Muscle layer of duodenum (tissue), 2 donors: ENCODE results near the gene RBFOX1.

Source experiments
- H3K27ac ChIP-seq: one replicate; pipeline ENCODE4 v1.7.0; 2013; ENCODE audit warnings: mild to moderate bottlenecking, low read length
- H3K27me3 ChIP-seq: one replicate; pipeline ENCODE4 v1.7.0; 2013; ENCODE audit warnings: low read depth, mild to moderate bottlenecking, control low read depth, low read length
- H3K36me3 ChIP-seq, 2 donors: one replicate each; pipeline ENCODE4 v1.7.0; 2013; ENCODE audit warnings: low read length in 2 of 2, control low read depth in 1 of 2, mild to moderate bottlenecking in 1 of 2; ENCODE audit not compliant: insufficient read depth in 2 of 2, control insufficient read depth in 1 of 2
- H3K4me1 ChIP-seq, 2 donors: one replicate each; pipeline ENCODE4 v1.7.0; 2013; ENCODE audit warnings: low read length in 2 of 2, mild to moderate bottlenecking in 2 of 2, control low read depth in 1 of 2, moderate library complexity in 1 of 2; ENCODE audit not compliant: insufficient read depth in 2 of 2, control insufficient read depth in 1 of 2
- H3K4me3 ChIP-seq, 2 donors: one replicate each; pipeline ENCODE4 v1.7.0; 2013; ENCODE audit warnings: low read length in 2 of 2, low read depth in 1 of 2, mild to moderate bottlenecking in 1 of 2
- H3K9me3 ChIP-seq, 2 donors: one replicate each; pipeline ENCODE4 v1.7.0; 2013; ENCODE audit warnings: low read length in 2 of 2, control low read depth in 1 of 2, mild to moderate bottlenecking in 1 of 2; ENCODE audit not compliant: control insufficient read depth in 1 of 2
- donor health status: healthy.

The RBFOX1 gene

GRCh38 chr16:7612671-7613070, 280.0 kb downstream of the RBFOX1 start:
- no peaks in the 10 kb centered on the region for H3K9me3 ChIP-seq
- H3K4me3 ChIP-seq, result no peak overlapping the region
- no peaks in the 10 kb centered on the region for H3K4me1 ChIP-seq
- H3K27ac ChIP-seq, result no peak overlapping the region
- H3K36me3 ChIP-seq, result no peaks in the 10 kb centered on the region
- no peaks in the 10 kb centered on the region for H3K27me3 ChIP-seq

GRCh38 chr16:7613518-7613917, 280.9 kb downstream of the RBFOX1 start:
- Histone ChIP-seq H3K9me3 (no peaks in the 10 kb centered on the region), H3K4me1 (no peaks in the 10 kb centered on the region), H3K27ac (no peak overlapping the region), H3K36me3 (no peaks in the 10 kb centered on the region), H3K4me3 (no peak overlapping the region), H3K27me3 (no peaks in the 10 kb centered on the region)

GRCh38 chr16:7614021-7614795, 281.6 kb downstream of the RBFOX1 start:
- H3K4me1 ChIP-seq, result no peaks in the 10 kb centered on the region
- no peaks in the 10 kb centered on the region for H3K36me3 ChIP-seq
- H3K4me3 ChIP-seq, result no peak overlapping the region
- no peak overlapping the region for H3K27ac ChIP-seq
- no peaks in the 10 kb centered on the region for H3K27me3 ChIP-seq
- no peaks in the 10 kb centered on the region for H3K9me3 ChIP-seq

- no peaks in the 10 kb centered on the region for H3K27me3 ChIP-seq
- no peak overlapping the region for H3K4me3 ChIP-seq
- H3K4me1 ChIP-seq, result no peaks in the 10 kb centered on the region
- no peaks in the 10 kb centered on the region for H3K36me3 ChIP-seq
- H3K27ac ChIP-seq, result no peak overlapping the region
- H3K9me3 ChIP-seq, result no peaks in the 10 kb centered on the region
Measured at GRCh38 chr16:7615565-7615964, 282.9 kb downstream of the RBFOX1 start.

GRCh38 chr16:7624871-7625766, 292.5 kb downstream of the RBFOX1 start:
- Histone ChIP-seq H3K36me3 (no peaks in the 10 kb centered on the region), H3K4me3 (no peak overlapping the region), H3K27me3 (no peaks in the 10 kb centered on the region), H3K27ac (no peak overlapping the region), H3K4me1 (no peaks in the 10 kb centered on the region), H3K9me3 (no peaks in the 10 kb centered on the region)

GRCh38 chr16:7628981-7629380, 296.3 kb downstream of the RBFOX1 start:
- H3K9me3 ChIP-seq, result no peaks in the 10 kb centered on the region
- no peak overlapping the region for H3K4me3 ChIP-seq
- no peaks in the 10 kb centered on the region for H3K27me3 ChIP-seq
- H3K36me3 ChIP-seq, result no peaks in the 10 kb centered on the region
- H3K27ac ChIP-seq, result no peak overlapping the region
- no peaks in the 10 kb centered on the region for H3K4me1 ChIP-seq

- H3K27ac ChIP-seq, result no peak overlapping the region
- no peaks in the 10 kb centered on the region for H3K4me1 ChIP-seq
- H3K4me3 ChIP-seq, result no peak overlapping the region
- H3K36me3 ChIP-seq, result no peaks in the 10 kb centered on the region
- no peaks in the 10 kb centered on the region for H3K27me3 ChIP-seq
- no peaks in the 10 kb centered on the region for H3K9me3 ChIP-seq
Measured at GRCh38 chr16:7629571-7629970, 296.9 kb downstream of the RBFOX1 start.

GRCh38 chr16:7637446-7637845, 304.8 kb downstream of the RBFOX1 start:
- H3K27ac ChIP-seq, result no peak overlapping the region
- no peaks in the 10 kb centered on the region for H3K4me1 ChIP-seq
- H3K36me3 ChIP-seq, result no peaks in the 10 kb centered on the region
- H3K27me3 ChIP-seq, result no peaks in the 10 kb centered on the region
- peaks cover 0 to 3% of the 10 kb centered on the region in 2 donors for H3K9me3 ChIP-seq
- no peak overlapping the region for H3K4me3 ChIP-seq

GRCh38 chr16:7638306-7638705, 305.7 kb downstream of the RBFOX1 start:
- Histone ChIP-seq H3K4me1 (no peaks in the 10 kb centered on the region), H3K4me3 (no peak overlapping the region), H3K36me3 (no peaks in the 10 kb centered on the region), H3K27ac (no peak overlapping the region), H3K9me3 (peaks cover 0 to 3% of the 10 kb centered on the region in 2 donors), H3K27me3 (no peaks in the 10 kb centered on the region)

GRCh38 chr16:7640334-7640733, 307.7 kb downstream of the RBFOX1 start:
- H3K9me3 ChIP-seq, result peaks cover 0 to 3% of the 10 kb centered on the region in 2 donors
- no peaks in the 10 kb centered on the region for H3K27me3 ChIP-seq
- no peaks in the 10 kb centered on the region for H3K36me3 ChIP-seq
- no peak overlapping the region for H3K4me3 ChIP-seq
- no peaks in the 10 kb centered on the region for H3K4me1 ChIP-seq
- no peak overlapping the region for H3K27ac ChIP-seq

- H3K4me3 ChIP-seq, result no peak overlapping the region
- H3K27ac ChIP-seq, result no peak overlapping the region
- no peaks in the 10 kb centered on the region for H3K9me3 ChIP-seq
- H3K27me3 ChIP-seq, result no peaks in the 10 kb centered on the region
- H3K4me1 ChIP-seq, result no peaks in the 10 kb centered on the region
- H3K36me3 ChIP-seq, result no peaks in the 10 kb centered on the region
Measured at GRCh38 chr16:7644176-7644575, 311.5 kb downstream of the RBFOX1 start.
